ENCODE data around the gene C11orf91. TPM values are rescaled to one million over a fixed set of nuclear protein-coding genes. Genes with fewer than 3 reads are reported as not detected.
A peak's percentile ranks its signal among the peaks of the same experiment; 100 is the strongest.

C11orf91 gene
- total RNA-seq, 1 donor from 2014 or later = 0.75 TPM

- H3K27ac Mint-ChIP-seq (ENCODE audit: unreplicated experiment) = no peak overlapping the region
- H3K27me3 Mint-ChIP-seq (ENCODE audit: unreplicated experiment) = no peaks in the 10 kb centered on the region
- H3K36me3 Mint-ChIP-seq (ENCODE audit: unreplicated experiment) = peaks cover 2% of the 10 kb centered on the region
- DNase-seq (ENCODE audit: extremely low spot score, unreplicated experiment) = peak; percentile 64
- peaks cover 18% of the 10 kb centered on the region for H3K4me1 Mint-ChIP-seq (ENCODE audit: unreplicated experiment)
- H3K9me3 Mint-ChIP-seq (ENCODE audit: unreplicated experiment) = no peaks in the 10 kb centered on the region
- TF ChIP-seq, protein P1, sequence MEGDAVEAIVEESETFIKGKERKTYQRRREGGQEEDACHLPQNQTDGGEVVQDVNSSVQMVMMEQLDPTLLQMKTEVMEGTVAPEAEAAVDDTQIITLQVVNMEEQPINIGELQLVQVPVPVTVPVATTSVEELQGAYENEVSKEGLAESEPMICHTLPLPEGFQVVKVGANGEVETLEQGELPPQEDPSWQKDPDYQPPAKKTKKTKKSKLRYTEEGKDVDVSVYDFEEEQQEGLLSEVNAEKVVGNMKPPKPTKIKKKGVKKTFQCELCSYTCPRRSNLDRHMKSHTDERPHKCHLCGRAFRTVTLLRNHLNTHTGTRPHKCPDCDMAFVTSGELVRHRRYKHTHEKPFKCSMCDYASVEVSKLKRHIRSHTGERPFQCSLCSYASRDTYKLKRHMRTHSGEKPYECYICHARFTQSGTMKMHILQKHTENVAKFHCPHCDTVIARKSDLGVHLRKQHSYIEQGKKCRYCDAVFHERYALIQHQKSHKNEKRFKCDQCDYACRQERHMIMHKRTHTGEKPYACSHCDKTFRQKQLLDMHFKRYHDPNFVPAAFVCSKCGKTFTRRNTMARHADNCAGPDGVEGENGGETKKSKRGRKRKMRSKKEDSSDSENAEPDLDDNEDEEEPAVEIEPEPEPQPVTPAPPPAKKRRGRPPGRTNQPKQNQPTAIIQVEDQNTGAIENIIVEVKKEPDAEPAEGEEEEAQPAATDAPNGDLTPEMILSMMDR (IDR thresholded peaks at IDR 0.05) = no peak
- H3K4me3 Mint-ChIP-seq (ENCODE audit: unreplicated experiment) = no peak overlapping the region
Observed at GRCh38 chr11:33668951-33669596, 31.6 kb downstream of the C11orf91 start.

DNA sequence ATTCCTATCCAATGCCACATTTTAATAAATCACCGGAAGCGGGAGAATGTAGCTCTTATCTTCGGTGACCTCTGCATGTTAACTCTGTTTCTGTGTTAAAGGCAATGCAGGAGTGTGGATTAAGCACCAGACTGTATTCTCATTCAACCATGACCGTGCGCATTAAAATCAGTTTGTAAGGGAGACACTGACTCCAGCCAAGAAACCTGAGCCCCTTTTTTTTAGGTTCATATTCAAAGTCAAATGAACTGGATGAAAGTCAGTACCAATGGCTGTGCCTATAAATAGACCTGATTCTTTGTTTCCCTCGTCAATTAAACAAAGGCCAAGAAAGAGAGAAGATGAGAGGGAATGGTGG lies 32.2 kb downstream of the C11orf91 start:
- Mint-ChIP-seq H3K4me1 (ENCODE audit: unreplicated experiment) (peaks cover 18% of the 10 kb centered on the region), H3K9me3 (ENCODE audit: unreplicated experiment) (no peaks in the 10 kb centered on the region), H3K4me3 (ENCODE audit: unreplicated experiment) (no peak overlapping the region), H3K27me3 (ENCODE audit: unreplicated experiment) (no peaks in the 10 kb centered on the region), H3K36me3 (ENCODE audit: unreplicated experiment) (peaks cover 2% of the 10 kb centered on the region), H3K27ac (ENCODE audit: unreplicated experiment) (no peak overlapping the region)
- TF ChIP-seq, protein P1 (IDR thresholded peaks at IDR 0.05) = no peak
- no peak for DNase-seq (ENCODE audit: extremely low spot score, unreplicated experiment)

GRCh38 chr11:33667819-33668467 lies 32.7 kb downstream of the C11orf91 start:
- H3K27me3 Mint-ChIP-seq (ENCODE audit: unreplicated experiment) = no peaks in the 10 kb centered on the region
- no peak overlapping the region for H3K27ac Mint-ChIP-seq (ENCODE audit: unreplicated experiment)
- H3K9me3 Mint-ChIP-seq (ENCODE audit: unreplicated experiment) = no peaks in the 10 kb centered on the region
- DNase-seq (ENCODE audit: extremely low spot score, unreplicated experiment) = peak; percentile 77
- H3K4me1 Mint-ChIP-seq (ENCODE audit: unreplicated experiment) = peaks cover 18% of the 10 kb centered on the region
- TF ChIP-seq, protein P1 (IDR thresholded peaks at IDR 0.05) = no peak
- peaks cover 2% of the 10 kb centered on the region for H3K36me3 Mint-ChIP-seq (ENCODE audit: unreplicated experiment)
- no peak overlapping the region for H3K4me3 Mint-ChIP-seq (ENCODE audit: unreplicated experiment)

DNA sequence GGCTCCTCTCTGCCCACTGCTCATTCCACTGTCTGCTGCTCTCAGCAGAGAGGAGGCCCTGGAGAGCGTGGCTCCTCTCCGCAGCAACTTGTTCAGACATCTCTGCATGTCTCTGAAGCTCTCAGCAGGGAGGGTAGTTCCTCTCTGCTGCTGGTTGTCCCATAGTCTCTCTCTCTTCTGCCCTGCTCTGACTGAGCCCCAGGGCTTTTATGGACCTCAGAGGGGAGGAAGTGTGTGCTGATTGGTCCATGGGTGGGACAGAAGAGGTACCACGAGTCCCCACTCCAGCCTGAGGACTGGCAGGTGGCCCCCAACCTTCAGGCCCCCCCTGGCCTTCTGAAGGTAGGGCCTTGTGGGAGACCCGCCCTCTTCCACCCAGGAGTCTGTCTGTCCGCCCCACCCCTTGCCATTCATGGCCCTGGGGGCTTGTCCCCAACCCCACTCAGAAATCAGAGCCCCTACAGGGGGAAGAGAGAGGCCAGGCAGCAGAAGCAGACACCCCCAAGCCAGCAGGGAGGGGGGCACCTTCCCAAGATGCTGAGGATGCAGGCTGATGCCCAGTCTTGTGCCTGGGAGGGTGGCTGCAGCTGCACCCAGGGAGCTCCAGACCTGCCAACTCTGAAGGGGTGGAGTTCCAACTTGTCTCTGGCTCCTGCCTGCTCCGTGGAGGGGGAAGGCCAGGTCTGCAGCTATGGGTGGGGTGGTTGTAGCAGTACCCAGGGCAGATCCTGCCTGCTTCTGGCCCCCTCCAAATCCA lies 35.1 kb downstream of the C11orf91 start:
- H3K27me3 Mint-ChIP-seq (ENCODE audit: unreplicated experiment) = no peaks in the 10 kb centered on the region
- H3K27ac Mint-ChIP-seq (ENCODE audit: unreplicated experiment) = no peak overlapping the region
- no peak overlapping the region for H3K4me3 Mint-ChIP-seq (ENCODE audit: unreplicated experiment)
- peaks cover 10% of the 10 kb centered on the region for H3K4me1 Mint-ChIP-seq (ENCODE audit: unreplicated experiment)
- peak; percentile 65 for DNase-seq (ENCODE audit: extremely low spot score, unreplicated experiment)
- peaks cover 4% of the 10 kb centered on the region for H3K36me3 Mint-ChIP-seq (ENCODE audit: unreplicated experiment)
- TF ChIP-seq, protein P1 (IDR thresholded peaks at IDR 0.05) = no peak
- H3K9me3 Mint-ChIP-seq (ENCODE audit: unreplicated experiment) = no peaks in the 10 kb centered on the region

DNA sequence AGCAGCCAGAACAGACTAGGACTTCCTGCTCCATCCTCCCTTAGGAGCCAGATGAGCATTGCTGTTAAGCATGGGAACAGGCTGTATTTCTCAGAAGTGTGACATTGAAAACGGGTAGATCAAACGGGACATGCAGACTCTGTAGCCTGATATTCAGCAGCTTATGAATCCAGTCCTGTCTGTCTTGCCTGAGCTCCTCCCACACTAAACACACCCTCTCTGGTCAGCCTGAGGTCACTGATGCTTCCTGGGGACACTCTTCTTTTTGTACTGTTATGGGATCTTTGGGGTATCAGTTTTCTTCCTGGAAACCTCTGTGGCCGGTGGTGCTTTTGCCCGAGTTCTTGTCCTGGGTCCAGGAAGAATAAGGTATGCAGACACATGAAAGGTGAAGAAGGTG lies 35.8 kb downstream of the C11orf91 start:
- H3K36me3 Mint-ChIP-seq (ENCODE audit: unreplicated experiment) = peaks cover 4% of the 10 kb centered on the region
- H3K4me3 Mint-ChIP-seq (ENCODE audit: unreplicated experiment) = no peak overlapping the region
- no peak overlapping the region for H3K27ac Mint-ChIP-seq (ENCODE audit: unreplicated experiment)
- no peaks in the 10 kb centered on the region for H3K27me3 Mint-ChIP-seq (ENCODE audit: unreplicated experiment)
- TF ChIP-seq, protein P1 (IDR thresholded peaks at IDR 0.05) = no peak
- peak; percentile 53 for DNase-seq (ENCODE audit: extremely low spot score, unreplicated experiment)
- no peaks in the 10 kb centered on the region for H3K9me3 Mint-ChIP-seq (ENCODE audit: unreplicated experiment)
- peaks cover 4% of the 10 kb centered on the region for H3K4me1 Mint-ChIP-seq (ENCODE audit: unreplicated experiment)
